HG03139 (cell line): ENCODE results near the gene KY.
"Not testable (repeated sequence)": the region's sequence is repeated elsewhere in the genome, so short reads cannot be mapped to it uniquely, and the experiment has no call there.

Source experiments
- ATAC-seq: cut with Tn5 transposase; IDR thresholded peaks from one replicate; pipeline ENCODE4 v1.9.1; 2021; ENCODE audit not compliant: unreplicated experiment

The KY gene

GRCh38 chr3:134603956-134604355 lies 46.9 kb downstream of the KY start:
- no peak for ATAC-seq

- ATAC-seq = no peak
Measured at GRCh38 chr3:134603480-134603879, 47.3 kb downstream of the KY start.

- ATAC-seq = no peak
Measured at GRCh38 chr3:134602440-134602814, 48.4 kb downstream of the KY start.

GRCh38 chr3:134601539-134602439 lies 49.0 kb downstream of the KY start:
- no peak for ATAC-seq

- ATAC-seq = peak; percentile 59
Measured at GRCh38 chr3:134600685-134601463, 49.9 kb downstream of the KY start.

- ATAC-seq = no peak
Measured at GRCh38 chr3:134600206-134600605, 50.6 kb downstream of the KY start.

GRCh38 chr3:134598763-134599545 lies 51.9 kb downstream of the KY start:
- ATAC-seq = no peak

- ATAC-seq = no peak
Measured at GRCh38 chr3:134597390-134597970, 53.3 kb downstream of the KY start.

- ATAC-seq = not testable (repeated sequence)
Measured at GRCh38 chr3:134594986-134595385, 55.8 kb downstream of the KY start.

- ATAC-seq = no peak
Measured at GRCh38 chr3:134594331-134594741, 56.5 kb downstream of the KY start.

- ATAC-seq = no peak
Measured at GRCh38 chr3:134592806-134593205, 58.0 kb downstream of the KY start.

GRCh38 chr3:134590766-134591165 lies 60.1 kb downstream of the KY start:
- ATAC-seq = no peak

GRCh38 chr3:134579141-134579665 lies 71.6 kb downstream of the KY start:
- no peak for ATAC-seq

GRCh38 chr3:134576831-134577230 lies 74.0 kb downstream of the KY start:
- ATAC-seq = no peak

- no peak for ATAC-seq
Measured at GRCh38 chr3:134576426-134576825, 74.4 kb downstream of the KY start.

GRCh38 chr3:134569899-134570298 lies 80.9 kb downstream of the KY start:
- ATAC-seq = not testable (repeated sequence)

GRCh38 chr3:134568790-134569189 lies 82.0 kb downstream of the KY start:
- ATAC-seq = no peak

GRCh38 chr3:134567605-134568004 lies 83.2 kb downstream of the KY start:
- no peak for ATAC-seq

- no peak for ATAC-seq
Measured at GRCh38 chr3:134564991-134565390, 85.8 kb downstream of the KY start.

GRCh38 chr3:134563601-134564000 lies 87.2 kb downstream of the KY start:
- no peak for ATAC-seq

GRCh38 chr3:134562055-134562454 lies 88.8 kb downstream of the KY start:
- no peak for ATAC-seq
